Chondrocyte (in vitro differentiated cells): Measurements from ENCODE around the gene SLC7A10. TPM values are rescaled to one million over a fixed set of nuclear protein-coding genes. Genes with fewer than 3 reads are reported as not detected.
"Not testable (repeated sequence)": the region's sequence is repeated elsewhere in the genome, so short reads cannot be mapped to it uniquely, and the experiment has no call there.

Experiments used
- DNase-seq: peaks from one replicate; pipeline ENCODE4 v3.0.0; 2021; ENCODE audit warnings: mixed read lengths, low spot score
- H3K27ac Mint-ChIP-seq: one replicate; pipeline ENCODE4 v1.8.0; 2021; ENCODE audit warnings: mild to moderate bottlenecking, moderate library complexity, mixed read lengths; ENCODE audit not compliant: unreplicated experiment
- H3K27me3 Mint-ChIP-seq: 2 replicates; pipeline ENCODE4 v1.8.0; 2021; ENCODE audit warnings: low read depth, mixed read lengths
- H3K36me3 Mint-ChIP-seq: 2 replicates; pipeline ENCODE4 v1.8.0; 2021; ENCODE audit warnings: low read depth, mixed read lengths
- H3K4me1 Mint-ChIP-seq: 2 replicates; pipeline ENCODE4 v1.8.0; 2021; ENCODE audit warnings: low read depth, mild to moderate bottlenecking, mixed read lengths
- H3K4me3 Mint-ChIP-seq: one replicate; pipeline ENCODE4 v1.8.0; 2021; ENCODE audit warnings: mild to moderate bottlenecking, moderate library complexity, mixed read lengths; ENCODE audit not compliant: unreplicated experiment
- H3K9me3 Mint-ChIP-seq: 2 replicates; pipeline ENCODE4 v1.8.0; 2021; ENCODE audit warnings: low read depth, mixed read lengths
- total RNA-seq: library from RNA; stranded (reverse); gene quantifications from 3 replicates; pipeline ENCODE4 v1.2.1, GENCODE V29; 2021
- TF ChIP-seq, protein P1 (sequence below): fragments of 200-600 bp; sonication (generic); IDR thresholded peaks from 2 replicates; pipeline ENCODE4 v1.5.0; 2021; ENCODE audit warnings: antibody characterized with exemption, mild to moderate bottlenecking, moderate library complexity

SLC7A10 gene
- total RNA-seq, 1 donor from 2014 or later, result not detected

- peaks cover 16% of the 10 kb centered on the region for H3K9me3 Mint-ChIP-seq
- H3K4me3 Mint-ChIP-seq, result peak overlapping the region; percentile 60
- no peak overlapping the region for H3K27ac Mint-ChIP-seq
- peaks cover 43% of the 10 kb centered on the region for H3K27me3 Mint-ChIP-seq
- peaks cover 6% of the 10 kb centered on the region for H3K4me1 Mint-ChIP-seq
- DNase-seq, result no peak
- peaks cover 10% of the 10 kb centered on the region for H3K36me3 Mint-ChIP-seq
- TF ChIP-seq, protein P1, sequence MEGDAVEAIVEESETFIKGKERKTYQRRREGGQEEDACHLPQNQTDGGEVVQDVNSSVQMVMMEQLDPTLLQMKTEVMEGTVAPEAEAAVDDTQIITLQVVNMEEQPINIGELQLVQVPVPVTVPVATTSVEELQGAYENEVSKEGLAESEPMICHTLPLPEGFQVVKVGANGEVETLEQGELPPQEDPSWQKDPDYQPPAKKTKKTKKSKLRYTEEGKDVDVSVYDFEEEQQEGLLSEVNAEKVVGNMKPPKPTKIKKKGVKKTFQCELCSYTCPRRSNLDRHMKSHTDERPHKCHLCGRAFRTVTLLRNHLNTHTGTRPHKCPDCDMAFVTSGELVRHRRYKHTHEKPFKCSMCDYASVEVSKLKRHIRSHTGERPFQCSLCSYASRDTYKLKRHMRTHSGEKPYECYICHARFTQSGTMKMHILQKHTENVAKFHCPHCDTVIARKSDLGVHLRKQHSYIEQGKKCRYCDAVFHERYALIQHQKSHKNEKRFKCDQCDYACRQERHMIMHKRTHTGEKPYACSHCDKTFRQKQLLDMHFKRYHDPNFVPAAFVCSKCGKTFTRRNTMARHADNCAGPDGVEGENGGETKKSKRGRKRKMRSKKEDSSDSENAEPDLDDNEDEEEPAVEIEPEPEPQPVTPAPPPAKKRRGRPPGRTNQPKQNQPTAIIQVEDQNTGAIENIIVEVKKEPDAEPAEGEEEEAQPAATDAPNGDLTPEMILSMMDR, result peak; percentile 18
Measured at GRCh38 chr19:33226550-33227241, 1.0 kb upstream of the SLC7A10 start.

- peaks cover 8% of the 10 kb centered on the region for H3K36me3 Mint-ChIP-seq
- H3K4me3 Mint-ChIP-seq, result peak overlapping the region; percentile 8
- no peak for DNase-seq
- no peak overlapping the region for H3K27ac Mint-ChIP-seq
- H3K4me1 Mint-ChIP-seq, result peaks cover 6% of the 10 kb centered on the region
- peaks cover 46% of the 10 kb centered on the region for H3K27me3 Mint-ChIP-seq
- H3K9me3 Mint-ChIP-seq, result peaks cover 16% of the 10 kb centered on the region
- TF ChIP-seq, protein P1, result no peak
Measured at GRCh38 chr19:33224694-33225457, 774 bp downstream of the SLC7A10 start.

DNA sequence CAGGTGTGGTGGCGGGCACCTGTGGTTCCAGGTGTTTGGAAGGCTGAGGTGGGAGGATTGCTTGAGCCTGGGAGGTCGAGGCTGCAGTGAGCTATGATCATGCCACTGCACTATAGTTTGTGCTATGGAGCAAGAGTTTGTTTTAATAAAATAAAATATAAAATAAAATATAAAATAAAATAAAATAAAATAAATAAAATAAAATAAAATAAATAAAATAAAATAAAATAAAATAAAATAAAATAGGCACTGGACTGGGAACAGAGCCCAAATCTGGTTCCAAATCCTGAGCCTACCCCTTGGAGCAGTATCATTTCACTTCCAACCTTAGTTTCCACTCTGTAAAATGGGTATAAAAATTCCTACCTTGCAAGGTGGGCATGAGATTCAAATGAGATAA is 3.4 kb downstream of the SLC7A10 start:
- H3K36me3 Mint-ChIP-seq, H3K27ac Mint-ChIP-seq, H3K9me3 Mint-ChIP-seq, DNase-seq, H3K4me3 Mint-ChIP-seq, H3K4me1 Mint-ChIP-seq: not testable (repeated sequence)
- peaks cover 38% of the 10 kb centered on the region for H3K27me3 Mint-ChIP-seq

DNA sequence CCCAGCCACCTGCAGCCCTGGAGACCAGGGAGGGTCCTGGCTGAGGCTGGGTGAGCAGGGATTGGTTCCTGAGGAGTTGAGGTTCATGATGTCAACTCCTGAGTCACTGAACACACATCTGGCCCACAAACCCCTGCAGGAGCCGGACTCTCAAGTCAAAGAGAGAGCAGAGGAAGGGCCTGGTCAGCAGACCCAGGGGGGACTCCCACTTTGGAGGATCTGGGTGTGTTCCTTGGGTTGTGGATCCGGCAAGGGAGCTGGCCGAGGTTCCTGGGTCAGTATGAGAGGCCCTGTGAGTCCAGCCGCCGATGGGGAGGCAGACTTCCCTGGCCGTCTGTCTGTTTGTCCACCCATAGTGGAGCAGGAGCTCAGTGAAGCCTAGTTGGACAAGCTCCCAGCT is 4.0 kb downstream of the SLC7A10 start:
- Mint-ChIP-seq H3K27me3 (peaks cover 38% of the 10 kb centered on the region), H3K36me3 (no peaks in the 10 kb centered on the region), H3K4me1 (peaks cover 6% of the 10 kb centered on the region), H3K4me3 (no peak overlapping the region), H3K27ac (no peak overlapping the region), H3K9me3 (no peaks in the 10 kb centered on the region)
- TF ChIP-seq, protein P1, result no peak
- DNase-seq, result no peak

GRCh38 chr19:33220735-33221134 is 4.9 kb downstream of the SLC7A10 start:
- no peaks in the 10 kb centered on the region for H3K36me3 Mint-ChIP-seq
- TF ChIP-seq, protein P1, result no peak
- no peaks in the 10 kb centered on the region for H3K4me1 Mint-ChIP-seq
- H3K9me3 Mint-ChIP-seq, result no peaks in the 10 kb centered on the region
- no peak overlapping the region for H3K27ac Mint-ChIP-seq
- no peak for DNase-seq
- H3K27me3 Mint-ChIP-seq, result peaks cover 30% of the 10 kb centered on the region
- no peak overlapping the region for H3K4me3 Mint-ChIP-seq
